Left forelimb (tissue), 1 donor: ENCODE results near the gene CRISPLD2.

Experiments used
- DNase-seq: peaks from one replicate; pipeline ENCODE4 v3.0.0-alpha.2; 2018; ENCODE audit warnings: low spot score

Gene CRISPLD2

DNA sequence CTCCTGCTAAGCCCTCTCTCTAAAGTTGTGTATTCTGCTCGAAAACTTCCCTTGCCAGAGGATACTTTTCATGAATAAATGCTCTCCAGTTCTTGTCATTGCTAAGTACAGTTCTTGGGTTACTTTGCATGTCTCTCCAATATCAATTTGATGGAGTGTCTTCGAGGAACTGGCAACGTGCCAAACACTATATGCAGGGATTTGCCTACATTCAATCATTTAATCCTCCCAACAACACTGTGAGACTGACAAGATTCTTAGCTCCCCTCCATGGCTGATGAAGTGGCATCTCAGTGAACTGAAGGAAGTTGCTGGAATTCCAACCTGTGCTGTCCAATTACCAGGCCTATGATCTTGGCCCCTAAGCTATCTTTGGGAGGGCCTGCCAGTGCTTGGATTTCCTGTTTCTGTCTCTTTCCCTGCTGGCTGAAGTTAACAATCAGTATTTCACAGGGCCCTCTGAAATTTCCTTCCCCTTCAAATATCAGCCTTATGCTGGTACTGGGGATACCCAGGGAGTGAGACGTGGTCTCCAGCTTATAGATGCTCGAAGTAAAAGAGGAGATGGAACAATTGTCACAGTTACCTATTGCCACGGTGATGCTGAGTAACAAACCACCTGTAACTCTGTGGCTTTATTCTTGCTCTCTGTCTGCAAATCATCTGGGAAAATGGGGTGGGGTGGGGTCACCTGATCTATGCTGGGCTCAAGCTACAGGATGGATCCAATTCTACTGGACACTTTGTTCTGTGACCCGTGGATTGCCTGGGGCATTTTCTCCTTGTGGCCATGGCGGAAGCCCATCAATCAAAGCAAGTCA lies 19.4 kb upstream of the CRISPLD2 start:
- no peak for DNase-seq

DNA sequence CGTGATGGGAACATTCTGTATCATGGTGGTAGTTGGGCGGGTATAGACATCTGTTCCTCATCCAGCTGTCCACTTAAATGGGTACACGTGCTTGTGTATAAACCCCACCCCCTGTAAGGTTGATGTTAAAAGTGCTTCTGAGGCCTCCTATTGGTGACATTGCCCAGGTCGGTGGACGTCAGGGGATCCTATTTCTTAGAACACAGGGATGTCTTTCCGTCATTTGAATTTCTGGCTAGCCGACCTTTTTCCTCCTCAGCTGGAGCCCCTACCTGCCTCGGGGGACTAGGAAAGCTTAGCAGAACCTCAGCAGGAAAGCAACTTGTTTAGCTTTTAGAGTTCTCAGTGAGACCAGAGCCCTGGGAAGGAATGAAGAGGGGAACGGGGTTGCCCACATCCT lies 16.6 kb upstream of the CRISPLD2 start:
- DNase-seq: no peak

DNA sequence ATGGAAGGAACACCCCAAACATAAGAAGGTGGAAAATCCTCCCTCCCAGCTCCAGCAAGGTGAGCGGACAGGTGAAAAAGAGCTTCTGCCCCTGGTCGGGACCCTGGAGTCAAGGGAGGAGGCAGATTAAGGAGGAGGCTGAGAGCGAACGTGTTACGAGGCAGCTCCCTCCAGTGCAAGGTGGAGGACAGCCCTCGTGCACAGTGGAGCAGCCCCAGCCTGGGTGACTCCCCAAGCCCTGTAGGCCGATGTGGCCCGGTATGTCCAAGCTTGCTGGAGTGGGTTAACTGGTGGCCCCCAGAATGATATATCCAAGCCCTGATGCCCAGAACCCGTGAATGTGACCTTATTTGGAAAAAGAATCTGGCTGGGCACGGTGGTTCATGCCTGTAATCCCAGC lies 15.5 kb upstream of the CRISPLD2 start:
- DNase-seq: no peak

DNA sequence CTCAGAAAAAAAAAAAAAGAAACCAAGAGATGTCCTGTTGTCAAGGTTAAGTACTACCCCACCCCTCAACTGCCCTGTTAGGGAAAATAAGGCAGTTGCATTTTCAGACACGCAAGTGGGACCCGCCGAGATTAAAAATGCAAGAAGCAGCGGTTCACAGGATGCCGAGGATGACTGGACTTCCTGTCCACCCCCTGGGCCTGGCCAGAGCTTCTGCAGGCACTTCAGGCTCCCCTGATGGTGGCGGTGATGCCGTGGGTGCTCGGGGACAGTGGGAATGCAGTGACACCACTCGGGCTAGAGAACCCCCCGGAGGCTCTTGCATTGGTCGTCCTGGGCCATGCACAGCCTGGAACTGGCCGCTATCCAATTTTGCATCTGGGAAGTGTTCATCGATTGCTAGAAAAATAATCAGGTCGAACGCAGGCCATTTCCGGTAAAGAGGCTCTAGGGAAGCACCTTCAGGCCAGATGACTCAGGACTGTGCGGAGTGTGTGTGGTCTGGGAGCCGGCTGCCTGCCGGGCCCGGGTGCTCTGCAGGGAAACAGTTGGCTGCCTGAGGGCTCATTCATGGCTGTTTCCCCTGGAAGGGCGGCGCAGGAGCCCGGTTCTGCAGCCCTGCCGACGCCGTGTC lies 13.4 kb upstream of the CRISPLD2 start:
- DNase-seq: no peak

DNA sequence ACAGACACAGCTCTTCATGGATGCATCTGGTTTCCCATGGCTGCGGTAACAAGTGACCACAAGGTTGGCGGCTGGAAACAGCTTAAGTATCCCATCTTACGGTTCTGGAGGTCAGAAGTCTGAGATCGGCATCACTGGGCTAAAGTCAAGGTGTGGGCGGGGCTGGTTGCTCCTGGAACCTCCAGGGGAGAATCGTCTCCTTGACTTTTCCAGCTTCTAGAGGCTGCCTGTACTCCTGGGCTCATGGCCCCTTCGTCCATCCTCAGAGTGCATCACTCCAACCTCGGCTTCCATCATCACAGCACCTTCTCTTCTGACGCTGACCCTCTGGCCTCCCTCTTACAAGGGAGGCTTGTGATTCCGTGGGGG lies 12.9 kb upstream of the CRISPLD2 start:
- no peak for DNase-seq

DNA sequence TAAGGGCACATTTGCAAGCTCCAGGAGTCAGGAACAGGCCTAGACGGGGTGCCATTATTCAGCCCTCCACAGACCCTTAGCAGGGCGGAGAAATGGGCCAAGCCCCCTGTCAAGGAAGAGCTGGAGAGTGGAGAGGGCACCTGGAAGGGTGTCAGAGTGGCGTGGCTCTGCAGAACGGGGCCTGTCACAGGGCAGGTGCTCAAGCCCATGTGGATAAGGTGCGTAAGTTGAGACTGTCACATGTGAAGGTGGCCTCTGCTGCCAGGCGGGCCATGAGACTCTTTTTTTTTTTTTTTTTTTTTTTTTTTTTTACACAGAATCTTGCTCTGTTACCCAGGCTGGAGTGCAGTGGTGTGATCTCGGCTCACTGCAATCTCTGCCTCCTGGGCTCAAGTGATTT lies 12.0 kb upstream of the CRISPLD2 start:
- no peak for DNase-seq

DNA sequence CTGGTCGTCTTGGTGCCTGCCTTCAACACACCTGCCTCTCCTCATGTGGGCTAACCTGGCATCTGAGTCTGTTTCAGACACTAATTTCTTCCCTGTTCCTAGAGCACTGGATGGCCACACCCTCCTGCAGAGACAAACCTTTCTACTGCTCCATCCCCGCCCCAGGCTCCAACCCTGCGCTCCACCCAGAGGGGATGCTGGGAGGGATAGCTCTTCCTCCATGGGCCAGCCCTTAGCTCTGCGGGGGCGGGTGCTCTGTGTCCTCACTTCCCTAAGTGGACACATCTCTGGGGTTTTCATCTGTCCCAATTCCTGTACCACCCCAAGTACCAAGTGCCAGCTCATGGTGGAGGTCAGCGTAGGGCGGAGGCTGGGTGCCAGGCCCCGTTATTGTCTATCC lies 11.0 kb upstream of the CRISPLD2 start:
- no peak for DNase-seq

GRCh38 chr16:84810518-84811273 lies 9.1 kb upstream of the CRISPLD2 start:
- peak; percentile 54 for DNase-seq

- no peak for DNase-seq
These were observed 8.3 kb upstream of the CRISPLD2 start for GRCh38 chr16:84811529-84811928.

GRCh38 chr16:84813141-84813934 lies 6.4 kb upstream of the CRISPLD2 start:
- no peak for DNase-seq

- DNase-seq: no peak
These were observed 4.3 kb upstream of the CRISPLD2 start for GRCh38 chr16:84815462-84815861.

DNA sequence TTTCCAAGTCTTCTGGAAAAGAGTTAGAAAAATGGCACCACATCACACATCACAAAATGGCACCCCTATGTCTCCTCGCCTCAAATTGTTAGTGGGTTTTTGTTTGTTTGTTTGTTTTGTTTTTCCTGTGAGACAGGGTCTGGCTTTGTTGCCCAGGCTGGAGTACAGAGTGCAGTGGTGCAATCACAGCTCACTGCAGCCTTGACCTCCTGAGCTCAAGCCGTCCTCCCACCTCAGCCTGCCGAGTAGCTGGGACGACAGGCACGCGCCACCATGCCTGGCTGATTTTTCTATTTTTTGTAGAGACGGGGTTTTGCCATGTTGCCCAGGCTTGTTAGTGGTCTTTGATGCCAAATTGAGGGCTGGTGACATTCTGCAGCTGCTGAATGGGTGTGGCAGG lies 3.8 kb upstream of the CRISPLD2 start:
- DNase-seq: no peak

DNA sequence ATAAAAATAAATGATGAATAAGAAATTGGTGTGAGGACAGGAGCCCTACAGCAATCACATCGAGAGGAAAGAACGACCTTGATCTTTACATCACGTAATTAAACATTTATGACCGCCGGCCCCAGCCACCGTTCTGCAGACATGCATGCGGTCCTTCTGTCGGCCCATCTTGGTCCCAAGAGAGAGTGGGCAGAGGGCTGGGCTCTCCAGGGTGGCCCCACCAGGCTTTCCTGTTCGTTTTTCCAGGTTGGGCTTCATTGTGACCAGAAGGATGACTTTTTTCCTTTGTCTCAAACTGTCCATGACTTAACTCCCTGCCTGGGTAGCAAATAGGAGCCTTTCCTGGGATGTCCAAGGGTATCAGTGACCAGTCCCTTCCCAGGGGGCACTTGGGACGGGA lies 3.3 kb upstream of the CRISPLD2 start:
- no peak for DNase-seq

DNA sequence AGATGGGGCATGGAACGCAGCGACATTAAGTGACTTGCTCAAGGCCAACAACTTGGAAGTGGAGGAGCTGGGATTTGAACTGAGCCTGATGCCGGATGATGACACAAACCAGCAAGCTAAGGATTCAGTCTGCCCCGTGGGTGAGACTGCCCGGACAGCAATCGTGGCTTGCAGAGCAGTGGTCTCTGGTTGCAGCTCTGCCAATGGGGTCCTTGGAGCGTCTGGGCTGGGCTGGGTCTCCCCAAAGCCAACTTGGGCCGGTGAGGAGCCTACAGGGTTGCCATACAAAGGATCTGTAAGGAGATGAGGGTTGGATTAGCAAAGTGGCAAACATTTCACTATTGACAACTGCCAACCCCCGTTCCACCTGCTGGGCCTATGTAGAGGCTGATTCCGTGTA lies 2.6 kb upstream of the CRISPLD2 start:
- DNase-seq: no peak

DNA sequence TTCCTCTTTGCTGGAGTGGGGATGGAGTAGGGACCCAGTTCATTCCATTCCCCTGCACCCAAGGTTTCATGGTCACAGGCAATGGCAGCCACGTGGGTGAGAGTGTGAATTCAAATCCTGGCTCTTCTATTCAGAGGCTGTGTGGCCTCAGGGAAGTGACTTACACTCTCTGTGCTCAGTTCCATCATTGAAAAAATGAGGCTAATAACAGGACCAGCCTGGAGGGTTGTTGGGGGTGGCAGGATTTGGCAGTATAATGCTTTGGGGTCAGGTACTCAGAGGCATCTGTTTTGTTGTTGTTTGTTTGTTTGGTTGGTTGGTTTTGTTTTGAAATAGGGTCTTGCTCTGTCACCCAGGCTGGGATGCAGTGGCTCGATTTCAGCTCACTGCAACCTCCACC lies 2.2 kb upstream of the CRISPLD2 start:
- DNase-seq: no peak

GRCh38 chr16:84818133-84818532 lies 1.7 kb upstream of the CRISPLD2 start:
- DNase-seq: no peak

DNA sequence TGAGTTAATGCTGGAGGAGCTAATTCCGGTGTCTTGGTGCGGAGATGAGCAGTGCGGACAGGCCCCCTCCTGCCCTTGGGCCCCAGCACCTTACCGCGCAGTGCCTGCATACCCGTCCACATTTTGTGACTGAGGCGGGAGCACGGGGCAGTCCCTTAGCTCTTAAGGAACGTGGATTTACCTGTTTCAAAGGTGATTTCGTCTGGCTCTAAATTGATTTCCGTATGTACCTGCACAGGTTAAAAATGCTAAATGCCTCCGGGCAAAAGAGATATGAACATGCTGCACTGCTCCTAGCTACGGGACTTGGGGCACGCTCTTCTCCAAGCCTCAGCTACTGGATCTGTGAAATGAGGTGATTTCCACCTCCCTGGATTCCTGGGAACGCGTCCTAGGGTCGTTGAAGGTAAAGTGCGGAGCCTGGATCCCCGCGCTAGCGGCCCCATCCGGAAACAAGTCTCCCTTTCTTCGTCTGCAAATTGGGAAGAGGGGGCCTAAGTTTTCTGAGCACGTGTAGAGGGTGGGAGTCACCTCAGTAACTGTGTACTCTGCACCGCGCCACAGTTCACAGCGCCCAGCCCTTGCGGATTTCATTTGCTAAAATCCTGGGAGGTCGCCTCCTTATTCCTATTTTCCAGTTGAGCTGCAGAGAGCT lies 669 bp upstream of the CRISPLD2 start:
- DNase-seq: no peak

DNA sequence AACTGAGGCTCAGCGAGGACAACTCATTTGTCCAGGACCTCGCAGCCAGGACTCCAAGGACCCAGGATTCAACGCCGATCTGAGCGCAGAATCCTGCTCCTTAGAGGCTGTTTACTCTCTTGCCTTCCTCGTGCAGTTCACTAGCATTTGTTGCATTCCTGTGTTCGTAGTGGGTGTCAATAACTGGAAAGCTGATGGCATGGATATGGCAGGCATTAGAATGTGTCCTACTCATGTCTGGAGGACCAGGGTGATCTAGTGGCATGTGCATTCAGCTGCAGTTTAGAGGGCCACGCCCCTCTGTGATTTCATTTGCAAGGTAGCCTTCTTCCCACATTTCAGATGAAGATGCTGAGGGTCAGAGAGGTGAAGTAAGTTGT lies 510 bp downstream of the CRISPLD2 start:
- DNase-seq: no peak

DNA sequence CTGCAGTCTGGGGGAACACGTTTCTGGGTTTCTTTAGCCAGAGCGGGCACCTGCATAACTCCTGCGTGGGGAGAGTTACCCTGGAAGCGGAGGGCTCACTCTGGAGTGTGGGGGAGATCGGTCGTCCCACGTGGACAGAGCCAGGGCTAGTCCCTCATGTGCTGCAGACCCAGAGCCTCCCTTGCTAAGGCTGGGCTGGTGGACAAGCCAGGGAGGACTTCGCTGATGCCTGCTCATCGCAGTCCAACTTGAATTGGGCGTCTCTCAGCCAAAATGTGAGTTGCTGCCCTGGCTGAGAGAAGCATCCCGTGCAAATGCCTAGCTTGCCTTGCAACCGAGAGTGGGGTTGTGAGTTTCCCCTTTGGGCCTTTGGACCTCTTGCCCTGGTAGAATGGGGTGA lies 986 bp downstream of the CRISPLD2 start:
- no peak for DNase-seq

DNA sequence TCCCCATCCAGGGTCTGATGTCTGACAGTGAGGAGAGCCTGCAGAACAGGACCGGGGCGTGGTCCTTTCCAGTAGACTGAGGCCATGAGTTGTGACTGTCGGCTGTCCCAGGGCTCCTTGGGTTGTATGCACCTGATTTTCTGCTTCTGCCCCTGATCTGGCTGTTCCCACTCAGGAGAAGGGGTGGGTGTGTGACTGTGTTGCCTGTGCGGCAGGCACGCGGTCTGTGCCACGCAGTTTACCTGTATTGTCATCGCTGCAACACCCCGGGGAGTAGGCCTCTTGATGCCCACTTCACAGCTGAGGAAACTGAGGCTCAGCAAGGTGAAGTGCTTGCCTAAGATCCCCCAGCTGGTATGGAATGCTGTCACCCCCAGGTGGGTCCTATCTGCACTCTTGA lies 1.4 kb downstream of the CRISPLD2 start:
- no peak for DNase-seq

GRCh38 chr16:84821728-84822689 lies 2.2 kb downstream of the CRISPLD2 start:
- DNase-seq: no peak
